MM.1S (cell line): ENCODE measurements around the gene CHRM4.

Experiments
- DNase-seq: peaks from one replicate; pipeline ENCODE4 v3.0.0-alpha.2; 2015
- H2AFZ ChIP-seq: fragments of 300-600 bp; sonication (generic); 2 replicates; pipeline ENCODE4 v1.6.0; 2016; ENCODE audit warnings: antibody characterized with exemption, low read length
- H3F3A ChIP-seq: fragments of 300-600 bp; sonication (generic); 2 replicates; pipeline ENCODE4 v1.6.1; 2016; ENCODE audit warnings: mild to moderate bottlenecking, antibody characterized with exemption, low read length, moderate library complexity, mixed read lengths; ENCODE audit not compliant: insufficient read depth
- H3K27ac ChIP-seq: fragments of 300-600 bp; sonication (generic); 2 replicates; pipeline ENCODE4 v1.5.1; 2016; ENCODE audit warnings: mild to moderate bottlenecking, low read length
- H3K27me3 ChIP-seq: fragments of 300-600 bp; sonication (generic); replicated peaks from 2 replicates; pipeline ENCODE4 v1.6.0; 2016; ENCODE audit warnings: low read length; ENCODE audit not compliant: insufficient read depth
- H3K36me3 ChIP-seq: fragments of 300-600 bp; sonication (generic); replicated peaks from 2 replicates; pipeline ENCODE4 v1.6.1; 2016; ENCODE audit warnings: mild to moderate bottlenecking, low read length, mixed read lengths; ENCODE audit not compliant: insufficient read depth
- H3K4me1 ChIP-seq: fragments of 300-600 bp; sonication (generic); 2 replicates; pipeline ENCODE4 v1.6.1; 2016; ENCODE audit warnings: low read length, mixed read lengths
- H3K4me2 ChIP-seq: fragments of 300-600 bp; sonication (generic); 2 replicates; pipeline ENCODE4 v1.6.0; 2016; ENCODE audit warnings: low read depth, low read length
- H3K4me3 ChIP-seq: fragments of 300-600 bp; sonication (generic); 2 replicates; pipeline ENCODE4 v1.5.1; 2016; ENCODE audit warnings: low read length, mixed read lengths
- H3K79me2 ChIP-seq: fragments of 300-600 bp; sonication (generic); 2 replicates; pipeline ENCODE4 v1.6.1; 2016; ENCODE audit warnings: mixed run types, low read length, mixed read lengths
- H3K9ac ChIP-seq: fragments of 300-600 bp; sonication (generic); 2 replicates; pipeline ENCODE4 v1.6.1; 2016; ENCODE audit warnings: low read length, mixed read lengths
- H3K9me2 ChIP-seq: fragments of 300-600 bp; sonication (generic); replicated peaks from 2 replicates; pipeline ENCODE4 v1.6.1; 2016; ENCODE audit warnings: mild to moderate bottlenecking, low read length, mixed read lengths; ENCODE audit not compliant: insufficient read depth
- H3K9me3 ChIP-seq: fragments of 300-600 bp; sonication (generic); replicated peaks from 2 replicates; pipeline ENCODE4 v1.6.1; 2016; ENCODE audit warnings: mild to moderate bottlenecking, low read length, mixed read lengths; ENCODE audit not compliant: insufficient read depth
- H4K20me1 ChIP-seq: fragments of 300-600 bp; sonication (generic); 2 replicates; pipeline ENCODE4 v1.6.1; 2016; ENCODE audit warnings: mild to moderate bottlenecking, low read length, moderate library complexity, mixed read lengths; ENCODE audit not compliant: insufficient read depth
- EZH2 ChIP-seq: fragments of 300-600 bp; sonication (generic); optimal IDR thresholded peaks from 2 replicates; pipeline ENCODE3; 2017; ENCODE audit warnings: low read depth, mild to moderate bottlenecking, antibody characterized with exemption, low read length, mixed read lengths
- EZH2phosphoT487 ChIP-seq: fragments of 300-600 bp; sonication (generic); IDR thresholded peaks from 2 replicates; pipeline ENCODE4 v1.6.1; 2018; ENCODE audit warnings: antibody characterized with exemption, low read length
- TF ChIP-seq, protein P1 (sequence below): fragments of 300-600 bp; sonication (generic); IDR thresholded peaks from 2 replicates; pipeline ENCODE4 v1.5.1; 2016; ENCODE audit warnings: antibody characterized with exemption, low read length, mixed read lengths

The CHRM4 gene

DNA sequence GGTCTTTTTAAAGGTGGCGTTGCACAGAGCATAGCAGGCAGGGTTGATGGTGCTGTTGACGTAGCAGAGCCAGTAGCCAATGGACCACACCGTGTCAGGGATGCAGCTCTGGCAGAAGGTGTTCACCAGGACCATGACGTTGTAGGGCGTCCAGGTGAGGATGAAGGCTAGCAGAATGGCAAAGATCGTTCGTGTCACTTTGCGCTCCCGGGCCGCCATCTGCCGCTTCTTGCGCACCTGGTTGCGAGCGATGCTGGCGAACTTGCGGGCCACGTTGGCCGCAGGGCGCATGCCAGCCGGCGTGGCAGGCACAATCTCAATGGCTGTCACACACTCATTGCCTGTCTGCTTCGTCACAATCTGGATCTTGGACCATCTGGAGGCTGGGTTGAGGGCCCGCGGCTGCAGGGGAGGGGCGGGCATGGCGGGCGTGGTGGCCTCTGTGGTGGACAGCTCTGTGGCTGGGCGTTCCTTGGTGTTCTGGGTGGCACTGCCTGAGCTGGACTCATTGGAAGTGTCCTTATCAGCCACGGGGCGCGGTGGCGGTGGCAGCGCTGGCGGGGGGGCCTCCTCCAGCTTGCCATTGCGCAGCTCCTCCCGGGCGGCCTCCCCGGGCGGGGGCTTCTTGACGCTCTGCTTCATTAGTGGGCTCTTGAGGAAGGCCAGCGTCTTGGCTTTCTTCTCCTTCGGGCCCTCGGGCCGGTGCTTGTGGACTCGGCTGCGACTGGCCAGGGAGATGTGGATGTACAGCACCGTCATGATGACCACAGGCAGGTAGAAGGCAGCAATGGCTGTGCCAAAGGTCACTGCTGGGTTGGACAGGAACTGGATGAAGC is 6.2 kb downstream of the CHRM4 start:
- Histone ChIP-seq H3K27ac (no peak overlapping the region), H3F3A (no peaks in the 10 kb centered on the region), H3K27me3 (peaks cover 82% of the 10 kb centered on the region), H3K9me2 (no peaks in the 10 kb centered on the region), H3K79me2 (no peaks in the 10 kb centered on the region), H4K20me1 (no peaks in the 10 kb centered on the region), H2AFZ (no peak overlapping the region), H3K4me3 (no peak overlapping the region), H3K4me2 (no peak overlapping the region), H3K9me3 (no peaks in the 10 kb centered on the region), H3K36me3 (no peaks in the 10 kb centered on the region), H3K4me1 (peaks cover 7% of the 10 kb centered on the region; the same call in 1 of the 2 replicates), H3K9ac (no peak overlapping the region)
- no peak for DNase-seq
- no peak for TF ChIP-seq EZH2phosphoT487
- no peak for TF ChIP-seq EZH2
- TF ChIP-seq, protein P1, sequence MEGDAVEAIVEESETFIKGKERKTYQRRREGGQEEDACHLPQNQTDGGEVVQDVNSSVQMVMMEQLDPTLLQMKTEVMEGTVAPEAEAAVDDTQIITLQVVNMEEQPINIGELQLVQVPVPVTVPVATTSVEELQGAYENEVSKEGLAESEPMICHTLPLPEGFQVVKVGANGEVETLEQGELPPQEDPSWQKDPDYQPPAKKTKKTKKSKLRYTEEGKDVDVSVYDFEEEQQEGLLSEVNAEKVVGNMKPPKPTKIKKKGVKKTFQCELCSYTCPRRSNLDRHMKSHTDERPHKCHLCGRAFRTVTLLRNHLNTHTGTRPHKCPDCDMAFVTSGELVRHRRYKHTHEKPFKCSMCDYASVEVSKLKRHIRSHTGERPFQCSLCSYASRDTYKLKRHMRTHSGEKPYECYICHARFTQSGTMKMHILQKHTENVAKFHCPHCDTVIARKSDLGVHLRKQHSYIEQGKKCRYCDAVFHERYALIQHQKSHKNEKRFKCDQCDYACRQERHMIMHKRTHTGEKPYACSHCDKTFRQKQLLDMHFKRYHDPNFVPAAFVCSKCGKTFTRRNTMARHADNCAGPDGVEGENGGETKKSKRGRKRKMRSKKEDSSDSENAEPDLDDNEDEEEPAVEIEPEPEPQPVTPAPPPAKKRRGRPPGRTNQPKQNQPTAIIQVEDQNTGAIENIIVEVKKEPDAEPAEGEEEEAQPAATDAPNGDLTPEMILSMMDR, result no peak

DNA sequence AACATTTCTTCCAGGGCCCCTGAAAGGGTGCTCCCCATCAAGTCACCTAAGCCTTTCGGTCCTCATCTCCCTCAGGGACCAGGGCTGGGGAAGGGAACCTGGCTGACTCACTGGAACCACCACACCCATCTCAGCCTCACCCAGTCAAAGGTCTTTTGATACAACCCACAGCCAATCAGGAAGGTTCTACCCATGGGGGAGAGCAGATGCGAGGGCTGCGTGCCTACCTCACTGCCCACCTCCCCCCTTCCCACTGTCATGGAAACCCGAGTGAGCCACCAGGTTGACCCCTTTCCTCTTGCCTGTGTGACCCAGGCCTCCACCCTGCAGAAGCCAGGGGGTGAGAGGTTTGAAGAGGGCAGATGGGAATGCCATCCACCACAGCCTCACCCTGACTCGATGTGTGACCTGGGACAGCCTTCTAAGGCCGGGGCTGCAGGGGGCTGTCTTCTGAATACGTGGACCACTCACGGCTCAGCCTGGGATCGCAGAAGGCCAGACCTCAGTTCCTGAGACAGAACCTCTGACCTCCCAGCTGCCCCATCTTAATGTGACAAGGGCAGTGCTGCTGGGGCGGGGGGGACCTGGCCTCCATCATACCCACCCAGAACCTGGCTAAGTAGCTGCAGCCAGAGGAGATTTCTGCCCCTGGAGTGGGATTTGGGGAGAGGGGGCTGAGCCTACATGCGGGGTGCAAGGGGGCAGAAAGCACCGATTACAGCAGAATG is 7.4 kb downstream of the CHRM4 start:
- no peak for DNase-seq
- no peaks in the 10 kb centered on the region for H3K79me2 ChIP-seq
- H3K27me3 ChIP-seq, result peaks cover 70% of the 10 kb centered on the region

DNA sequence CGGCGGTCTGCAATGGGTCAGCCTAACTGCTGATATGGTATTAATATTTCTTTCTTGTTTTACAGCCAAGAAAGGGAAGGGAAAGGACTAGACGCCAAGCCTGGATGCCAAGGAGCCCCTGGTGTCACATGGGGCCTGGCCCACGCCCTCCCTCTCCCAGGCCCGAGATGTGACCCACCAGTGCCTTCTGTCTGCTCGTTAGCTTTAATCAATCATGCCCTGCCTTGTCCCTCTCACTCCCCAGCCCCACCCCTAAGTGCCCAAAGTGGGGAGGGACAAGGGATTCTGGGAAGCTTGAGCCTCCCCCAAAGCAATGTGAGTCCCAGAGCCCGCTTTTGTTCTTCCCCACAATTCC is 8.2 kb downstream of the CHRM4 start:
- no peak overlapping the region for H2AFZ ChIP-seq
- H3K4me3 ChIP-seq, result no peak overlapping the region
- no peaks in the 10 kb centered on the region for H3K9me3 ChIP-seq
- H3K27me3 ChIP-seq, result peaks cover 62% of the 10 kb centered on the region
- no peaks in the 10 kb centered on the region for H3K79me2 ChIP-seq
- peaks cover 4% of the 10 kb centered on the region; the same call in 1 of the 2 replicates for H3K4me1 ChIP-seq
- H3K4me2 ChIP-seq, result no peak overlapping the region
- no peak overlapping the region for H3K27ac ChIP-seq
- no peaks in the 10 kb centered on the region for H3F3A ChIP-seq
- DNase-seq, result no peak
- TF ChIP-seq, protein P1, result no peak
- no peak for TF ChIP-seq EZH2
- no peak for TF ChIP-seq EZH2phosphoT487
- H3K9ac ChIP-seq, result no peak overlapping the region
- H3K36me3 ChIP-seq, result no peaks in the 10 kb centered on the region
- H3K9me2 ChIP-seq, result no peaks in the 10 kb centered on the region
- H4K20me1 ChIP-seq, result no peaks in the 10 kb centered on the region

More for the DNA sequence above, 7.4 kb downstream of the CHRM4 start:
- no peaks in the 10 kb centered on the region for H4K20me1 ChIP-seq
- no peak overlapping the region for H3K4me2 ChIP-seq
- H3K27ac ChIP-seq, result no peak overlapping the region
- TF ChIP-seq EZH2 (no peak), EZH2phosphoT487 (no peak)
- TF ChIP-seq, protein P1, result no peak
- H3K4me1 ChIP-seq, result peaks cover 4% of the 10 kb centered on the region; the same call in 1 of the 2 replicates
- H3K9me3 ChIP-seq, result no peaks in the 10 kb centered on the region
- H3F3A ChIP-seq, result no peaks in the 10 kb centered on the region
- H3K9me2 ChIP-seq, result no peaks in the 10 kb centered on the region
- H3K4me3 ChIP-seq, result no peak overlapping the region
- H3K36me3 ChIP-seq, result no peaks in the 10 kb centered on the region
- no peak overlapping the region for H2AFZ ChIP-seq
- H3K9ac ChIP-seq, result no peak overlapping the region
